KOPT-K1 (cell line): ENCODE results near the gene FMN1.

Experiments
- H3K27ac ChIP-seq: fragments of 200-600 bp; sonication (generic); 2 replicates; pipeline ENCODE4 v1.5.1; 2016; ENCODE audit warnings: antibody characterized with exemption, mild to moderate bottlenecking, low read depth, low read length; ENCODE audit not compliant: poor library complexity, severe bottlenecking
- H3K36me3 ChIP-seq: fragments of 200-600 bp; sonication (generic); 2 replicates; pipeline ENCODE4 v1.5.1; 2017; ENCODE audit warnings: antibody characterized with exemption, mild to moderate bottlenecking, low read length, moderate library complexity; ENCODE audit not compliant: insufficient read depth
- H3K9me3 ChIP-seq: fragments of 200-600 bp; sonication (generic); 2 replicates; pipeline ENCODE4 v1.5.1; 2017; ENCODE audit warnings: antibody characterized with exemption, low read length, mild to moderate bottlenecking; ENCODE audit not compliant: insufficient read depth, poor library complexity, severe bottlenecking

FMN1 gene

GRCh38 chr15:33206366-33206765 is 11.9 kb upstream of the FMN1 start:
- Histone ChIP-seq H3K9me3 (no peaks in the 10 kb centered on the region), H3K36me3 (no peaks in the 10 kb centered on the region), H3K27ac (no peak overlapping the region)

DNA sequence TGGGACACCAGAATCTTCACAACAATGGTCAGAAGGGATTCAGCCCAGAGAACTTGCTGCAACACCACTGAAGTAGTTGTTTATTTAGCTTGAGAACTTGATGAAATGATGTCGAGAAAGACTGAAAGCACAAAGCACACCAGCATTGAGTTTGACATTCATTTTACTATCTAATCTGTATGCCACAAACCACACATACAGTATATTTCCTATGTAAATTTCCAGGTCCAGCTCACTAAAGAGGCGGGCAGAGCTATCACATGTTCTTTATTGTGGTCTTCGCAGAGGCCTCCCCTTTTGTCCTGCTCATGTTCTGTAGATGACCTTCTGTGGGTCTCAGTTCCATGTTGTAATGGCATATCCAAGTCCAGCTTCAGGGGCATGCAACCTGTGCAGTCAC is 10.4 kb upstream of the FMN1 start:
- no peak overlapping the region for H3K27ac ChIP-seq
- H3K36me3 ChIP-seq, result no peaks in the 10 kb centered on the region
- H3K9me3 ChIP-seq, result no peaks in the 10 kb centered on the region

DNA sequence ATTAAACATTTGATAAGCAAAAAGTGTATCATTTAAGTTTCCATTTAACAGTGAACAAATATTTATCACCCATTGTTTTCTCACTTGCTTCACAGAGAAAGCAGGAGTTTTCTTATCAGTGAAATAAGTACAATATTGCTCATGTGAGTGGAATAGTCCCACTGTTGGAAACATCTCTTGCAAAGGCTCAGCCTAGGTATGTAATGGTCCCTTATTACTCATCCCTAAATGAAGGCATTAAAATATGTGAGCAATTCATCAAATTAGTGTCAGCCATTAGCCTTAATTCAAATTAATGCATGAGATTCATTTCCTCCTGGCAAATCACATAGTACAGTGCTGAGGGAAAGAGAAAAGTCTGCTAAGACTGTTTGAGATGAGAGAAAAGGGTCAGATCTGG is 9.6 kb upstream of the FMN1 start:
- Histone ChIP-seq H3K27ac (no peak overlapping the region), H3K9me3 (no peaks in the 10 kb centered on the region), H3K36me3 (no peaks in the 10 kb centered on the region)

DNA sequence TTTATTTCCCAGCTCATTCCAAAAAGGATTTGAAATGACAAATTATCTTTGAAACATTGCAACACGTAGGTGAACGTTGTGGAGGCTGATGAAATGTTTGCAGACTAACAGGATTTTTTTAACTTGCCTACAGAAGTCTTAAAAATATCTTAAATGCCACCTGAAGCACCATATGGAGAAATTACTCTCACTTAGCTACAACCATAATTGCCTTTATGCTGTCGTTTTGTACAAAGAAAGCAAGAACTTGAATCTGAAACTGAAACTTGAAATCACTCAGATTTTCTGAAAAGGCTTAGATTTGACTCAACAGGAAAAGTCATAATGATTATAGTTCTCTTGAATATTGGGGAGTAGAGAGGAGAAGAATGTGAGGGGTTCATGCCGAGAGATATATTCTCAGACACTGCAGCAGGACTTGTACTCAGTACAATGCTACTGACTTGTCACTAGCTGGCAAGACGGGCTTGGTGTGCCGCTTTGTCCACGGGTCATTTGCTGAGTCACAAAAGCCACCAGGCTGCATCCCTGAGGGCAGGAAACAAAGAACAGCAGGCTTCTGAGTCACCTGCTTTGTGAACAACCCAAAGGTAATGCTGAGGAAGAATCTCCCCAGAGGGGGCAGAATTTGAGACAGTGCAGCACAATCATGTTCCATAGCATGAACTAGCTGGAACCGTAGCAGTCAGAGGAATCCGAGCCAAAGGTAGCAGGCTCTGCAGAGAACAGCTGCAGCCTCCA is 7.1 kb upstream of the FMN1 start:
- Histone ChIP-seq H3K36me3 (no peaks in the 10 kb centered on the region), H3K9me3 (no peaks in the 10 kb centered on the region), H3K27ac (no peak overlapping the region)

GRCh38 chr15:33200903-33201302 is 6.4 kb upstream of the FMN1 start:
- H3K9me3 ChIP-seq, result no peaks in the 10 kb centered on the region
- H3K27ac ChIP-seq, result no peak overlapping the region
- H3K36me3 ChIP-seq, result no peaks in the 10 kb centered on the region

DNA sequence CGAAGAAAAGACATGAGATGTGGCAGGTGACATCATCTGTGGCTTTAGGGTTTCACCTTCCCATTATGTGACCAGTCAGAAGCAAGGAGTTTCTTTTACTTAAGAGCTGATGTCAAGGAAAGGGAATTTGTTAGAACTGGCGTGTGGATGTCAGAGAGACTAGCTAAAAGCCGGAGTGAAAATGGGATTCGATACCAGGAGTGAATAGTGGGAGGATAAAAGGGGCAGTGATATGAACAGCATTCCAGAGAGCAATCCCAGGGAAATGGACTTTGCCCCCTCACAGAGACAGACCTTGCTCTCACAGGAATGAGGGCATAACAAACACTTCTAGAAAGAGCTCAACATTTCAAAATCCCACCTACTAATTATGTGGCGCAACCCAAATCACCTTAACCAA is 5.9 kb upstream of the FMN1 start:
- Histone ChIP-seq H3K36me3 (no peaks in the 10 kb centered on the region), H3K9me3 (no peaks in the 10 kb centered on the region), H3K27ac (no peak overlapping the region)

- Histone ChIP-seq H3K27ac (no peak overlapping the region), H3K36me3 (no peaks in the 10 kb centered on the region), H3K9me3 (no peaks in the 10 kb centered on the region)
These were observed 4.0 kb upstream of the FMN1 start for GRCh38 chr15:33198541-33198940.

GRCh38 chr15:33197636-33198035 is 3.1 kb upstream of the FMN1 start:
- H3K36me3 ChIP-seq, result no peaks in the 10 kb centered on the region
- no peak overlapping the region for H3K27ac ChIP-seq
- no peaks in the 10 kb centered on the region for H3K9me3 ChIP-seq

DNA sequence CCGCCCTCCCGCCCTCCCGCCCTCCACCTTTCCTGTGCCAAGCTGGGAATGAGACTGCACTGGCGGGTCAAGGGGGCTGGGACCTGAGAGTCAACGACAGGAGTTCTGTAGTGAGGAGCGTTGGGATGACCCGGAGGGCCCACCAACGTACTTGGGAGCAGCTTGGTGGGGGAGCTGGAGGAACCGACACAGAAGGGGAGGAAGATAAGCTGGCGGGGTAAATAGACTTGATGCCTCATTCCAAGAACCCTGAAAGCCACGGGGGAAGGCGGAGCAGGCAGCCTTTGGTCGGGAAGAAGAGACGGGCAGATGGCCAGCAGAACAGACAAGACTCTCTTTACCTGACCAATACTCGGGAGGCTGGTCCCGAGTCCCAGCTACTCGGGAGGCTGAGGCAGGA is 277 bp downstream of the FMN1 start:
- H3K27ac ChIP-seq, result no peak overlapping the region

DNA sequence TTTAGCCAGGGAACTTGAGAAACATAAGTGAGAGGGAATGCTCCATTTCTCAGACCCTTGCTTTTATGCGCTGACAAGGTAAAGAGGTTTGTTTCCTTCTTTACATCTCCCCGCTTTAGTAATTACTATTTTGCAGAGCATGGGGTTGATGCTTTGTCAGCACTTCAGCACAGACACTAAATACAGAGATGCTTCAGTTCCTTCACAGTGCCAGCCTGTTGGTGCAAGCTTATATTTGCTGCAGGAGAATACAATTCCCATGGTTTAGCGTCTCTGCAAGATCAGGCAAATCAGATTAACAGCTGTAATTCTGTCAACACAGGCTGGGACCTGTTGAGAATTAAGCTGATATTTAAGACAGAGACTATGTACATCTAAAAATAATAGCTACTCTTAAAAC is 2.9 kb downstream of the FMN1 start:
- no peaks in the 10 kb centered on the region for H3K9me3 ChIP-seq
- H3K27ac ChIP-seq, result no peak overlapping the region
- H3K36me3 ChIP-seq, result no peaks in the 10 kb centered on the region

More for the DNA sequence above, 277 bp downstream of the FMN1 start:
- no peaks in the 10 kb centered on the region for H3K36me3 ChIP-seq
- H3K9me3 ChIP-seq, result no peaks in the 10 kb centered on the region

DNA sequence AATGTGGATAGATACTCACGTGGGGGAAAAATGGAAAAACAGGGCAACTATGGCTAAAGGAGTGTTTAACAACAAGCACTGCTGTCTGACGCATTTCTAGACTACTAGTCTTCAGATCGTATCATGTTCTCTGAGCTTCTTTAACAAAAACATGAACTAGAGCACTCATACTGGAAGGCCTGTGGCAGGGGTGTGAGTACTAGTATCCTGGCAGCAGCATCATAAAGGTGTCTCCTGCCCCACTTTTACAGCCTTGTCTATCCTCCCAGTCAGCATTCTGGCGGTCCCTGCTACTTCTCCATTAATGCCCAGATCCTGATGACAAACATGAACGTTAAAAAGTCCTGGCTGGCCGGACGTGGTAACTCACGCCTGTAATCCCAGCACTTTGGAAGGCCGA is 4.0 kb downstream of the FMN1 start:
- no peaks in the 10 kb centered on the region for H3K9me3 ChIP-seq
- H3K27ac ChIP-seq, result no peak overlapping the region
- no peaks in the 10 kb centered on the region for H3K36me3 ChIP-seq

DNA sequence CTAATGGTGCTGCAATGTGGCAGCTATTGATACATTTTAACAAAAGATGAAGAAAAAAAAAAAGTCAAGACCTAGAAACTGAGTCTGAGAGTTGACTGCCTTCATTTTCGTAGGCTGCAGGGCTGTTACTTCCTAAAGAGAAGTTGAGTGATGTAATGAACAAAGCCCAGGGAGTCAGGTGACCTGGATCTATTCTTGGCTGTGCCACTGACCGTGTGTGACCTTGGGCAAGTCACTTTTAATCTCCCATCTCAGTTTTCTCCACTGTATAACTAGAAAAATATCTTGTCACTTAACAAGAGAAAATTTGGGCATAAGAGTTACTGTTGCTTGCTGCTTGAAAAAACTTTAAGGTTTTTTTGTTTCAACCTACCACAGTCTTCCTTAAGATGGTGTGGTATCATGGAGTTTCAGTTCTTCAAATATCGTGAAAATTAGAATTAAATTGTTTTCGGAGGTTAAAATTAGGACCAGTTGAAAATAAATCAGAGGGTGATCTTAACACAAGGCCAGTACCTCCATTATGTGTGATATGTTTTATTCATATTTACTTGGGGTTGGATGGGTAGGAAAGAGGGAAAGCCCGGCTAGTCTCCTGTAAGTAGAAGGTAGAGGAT is 5.8 kb downstream of the FMN1 start:
- Histone ChIP-seq H3K36me3 (no peaks in the 10 kb centered on the region), H3K9me3 (no peaks in the 10 kb centered on the region), H3K27ac (no peak overlapping the region)

DNA sequence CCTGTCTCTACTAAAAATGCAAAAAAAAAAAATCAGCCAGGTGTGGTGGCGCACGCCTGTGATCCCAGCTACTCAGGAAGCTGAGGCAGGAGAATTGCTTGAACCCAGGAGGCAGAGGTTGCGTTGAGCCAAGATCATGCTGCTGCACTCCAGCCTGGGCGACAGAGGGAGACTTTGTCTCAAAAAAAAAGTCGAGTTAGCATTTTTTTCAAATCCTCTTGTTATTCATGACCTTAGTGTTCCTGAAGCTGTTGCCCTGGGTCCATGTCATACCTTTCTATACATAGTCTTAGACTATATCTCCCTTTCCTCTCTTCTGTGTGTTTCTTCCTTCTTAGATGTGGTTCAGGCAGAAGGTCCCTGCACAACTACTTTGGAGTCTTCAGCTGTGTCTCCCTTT is 6.4 kb downstream of the FMN1 start:
- no peaks in the 10 kb centered on the region for H3K9me3 ChIP-seq
- no peaks in the 10 kb centered on the region for H3K36me3 ChIP-seq
- no peak overlapping the region for H3K27ac ChIP-seq

DNA sequence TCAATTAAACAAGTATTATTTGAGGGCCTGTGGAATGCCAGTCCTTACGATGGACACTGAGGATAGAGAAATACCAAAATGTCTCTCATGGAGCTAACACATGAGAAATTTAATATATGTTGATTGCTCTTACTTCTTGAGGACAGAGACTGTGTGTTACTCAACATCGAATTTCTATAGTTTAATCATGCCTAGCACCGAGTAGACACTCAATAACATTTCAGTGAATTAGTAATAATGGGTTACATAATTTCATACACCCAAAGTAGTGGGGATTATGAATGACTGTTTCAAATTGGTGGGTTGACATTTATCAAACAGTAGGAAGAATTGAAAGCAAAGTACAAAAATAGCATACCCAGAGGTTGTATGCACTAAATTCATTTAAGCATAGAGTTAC is 11.2 kb downstream of the FMN1 start:
- no peaks in the 10 kb centered on the region for H3K9me3 ChIP-seq
- H3K27ac ChIP-seq, result no peak overlapping the region
- no peaks in the 10 kb centered on the region for H3K36me3 ChIP-seq

- Histone ChIP-seq H3K27ac (no peak overlapping the region), H3K36me3 (no peaks in the 10 kb centered on the region), H3K9me3 (no peaks in the 10 kb centered on the region)
These were observed 11.6 kb downstream of the FMN1 start for GRCh38 chr15:33182926-33183325.

DNA sequence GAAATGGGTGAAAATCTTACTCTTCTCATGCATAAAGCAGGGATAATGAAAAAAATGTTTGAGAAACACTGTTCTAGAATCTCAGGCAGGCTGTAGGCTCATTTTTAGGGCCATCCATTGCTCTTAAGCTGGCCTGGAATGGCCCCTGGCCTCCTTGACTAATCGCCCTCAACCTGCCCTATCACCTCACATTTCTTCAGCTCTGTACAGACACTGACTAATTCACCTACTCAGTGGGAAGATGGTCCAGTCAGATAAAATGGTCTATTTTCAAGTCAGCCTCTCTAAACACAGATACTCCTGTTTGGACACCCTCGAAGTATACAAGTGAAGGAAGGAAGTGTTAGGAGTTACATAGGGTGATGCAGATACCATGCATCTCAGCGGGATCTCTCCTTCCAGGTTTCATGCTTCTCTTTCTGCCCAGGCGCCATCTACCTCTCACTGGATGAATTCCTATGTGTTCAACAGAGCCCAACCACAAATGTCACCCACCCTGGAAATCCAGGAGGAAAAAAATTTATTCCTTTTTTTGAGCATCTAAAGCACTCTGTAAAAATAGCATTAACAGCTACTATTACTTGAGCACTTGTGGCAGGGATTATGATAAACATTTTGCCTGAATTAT is 12.1 kb downstream of the FMN1 start:
- H3K9me3 ChIP-seq, result no peaks in the 10 kb centered on the region
- H3K36me3 ChIP-seq, result no peaks in the 10 kb centered on the region
- H3K27ac ChIP-seq, result no peak overlapping the region
